ENCODE measurements around the gene SH3BP1.

The SH3BP1 gene

DNA sequence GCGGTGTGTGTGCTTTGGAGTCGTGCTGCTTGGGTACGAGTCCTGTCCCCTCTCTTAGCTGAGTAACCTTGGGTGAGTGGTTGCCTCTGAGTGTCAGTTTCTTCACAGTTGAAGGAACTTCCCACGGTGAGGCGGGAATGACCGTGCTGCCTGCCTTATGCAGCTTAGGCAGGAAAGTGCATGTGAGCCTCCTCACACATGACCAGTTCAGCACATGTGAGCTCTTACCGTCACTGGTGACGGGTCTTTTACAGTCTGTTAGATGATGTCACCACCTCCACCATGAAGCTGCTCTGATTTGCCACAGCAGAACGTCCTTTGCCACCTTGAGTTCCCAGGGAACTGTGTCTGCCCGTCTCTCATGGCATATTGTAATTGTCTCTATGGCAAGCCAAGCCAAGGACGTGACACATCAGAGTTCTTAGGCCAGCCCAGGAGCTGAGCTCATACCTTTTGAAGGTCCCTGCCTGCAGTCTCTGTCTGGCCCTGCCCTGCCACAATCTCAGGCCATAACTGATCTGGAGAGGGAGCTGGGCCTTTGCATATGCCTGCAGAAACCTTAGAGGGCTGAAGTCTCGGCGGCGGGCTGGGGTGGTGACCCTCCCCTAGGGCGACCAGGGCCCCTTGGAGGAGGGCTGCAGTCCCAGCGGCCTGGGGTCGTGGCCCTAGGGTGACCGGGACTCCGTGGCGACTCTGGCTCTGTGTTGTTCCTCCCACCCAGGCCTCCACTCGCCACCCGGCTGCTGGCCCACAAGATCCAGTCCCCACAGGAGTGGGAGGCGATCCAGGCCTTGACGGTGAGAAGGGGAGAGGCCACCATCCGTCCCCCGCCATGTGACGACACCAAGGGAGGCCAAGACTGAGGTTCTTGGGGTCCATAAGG, 23.0 kb upstream of the SH3BP1 start:
- DNase-seq, result no peak

GRCh38 chr22:37617431-37617830, 22.0 kb upstream of the SH3BP1 start:
- DNase-seq, result no peak

DNA sequence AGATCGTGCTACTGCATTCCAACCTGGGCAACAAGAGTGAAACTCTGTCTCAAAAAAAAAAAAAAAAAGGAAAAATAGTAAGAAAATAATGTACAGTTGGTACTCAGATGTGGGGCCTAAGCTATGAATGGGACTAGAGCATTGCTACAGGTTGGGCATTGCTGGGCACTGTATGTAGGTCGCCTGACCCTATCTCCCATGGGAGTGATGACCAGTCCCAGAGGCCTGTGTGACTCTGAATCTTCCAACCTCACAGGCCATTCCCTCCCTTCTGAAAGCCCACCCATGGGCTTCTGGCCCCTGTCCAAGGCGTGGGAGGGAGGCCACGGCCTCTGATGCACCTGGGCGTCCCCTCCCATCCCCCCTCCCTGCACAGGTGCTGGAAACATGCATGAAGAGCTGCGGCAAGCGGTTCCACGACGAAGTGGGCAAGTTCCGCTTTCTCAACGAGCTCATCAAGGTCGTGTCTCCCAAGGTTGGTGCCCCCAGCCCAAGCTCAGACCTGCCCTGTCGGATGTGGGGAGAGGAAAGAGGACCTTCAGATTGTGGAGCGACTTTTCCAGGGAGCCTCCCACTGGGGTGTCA, 21.3 kb upstream of the SH3BP1 start:
- DNase-seq, result no peak

GRCh38 chr22:37618674-37619073, 20.8 kb upstream of the SH3BP1 start:
- DNase-seq, result no peak

GRCh38 chr22:37619991-37620390, 19.5 kb upstream of the SH3BP1 start:
- DNase-seq, result no peak

DNA sequence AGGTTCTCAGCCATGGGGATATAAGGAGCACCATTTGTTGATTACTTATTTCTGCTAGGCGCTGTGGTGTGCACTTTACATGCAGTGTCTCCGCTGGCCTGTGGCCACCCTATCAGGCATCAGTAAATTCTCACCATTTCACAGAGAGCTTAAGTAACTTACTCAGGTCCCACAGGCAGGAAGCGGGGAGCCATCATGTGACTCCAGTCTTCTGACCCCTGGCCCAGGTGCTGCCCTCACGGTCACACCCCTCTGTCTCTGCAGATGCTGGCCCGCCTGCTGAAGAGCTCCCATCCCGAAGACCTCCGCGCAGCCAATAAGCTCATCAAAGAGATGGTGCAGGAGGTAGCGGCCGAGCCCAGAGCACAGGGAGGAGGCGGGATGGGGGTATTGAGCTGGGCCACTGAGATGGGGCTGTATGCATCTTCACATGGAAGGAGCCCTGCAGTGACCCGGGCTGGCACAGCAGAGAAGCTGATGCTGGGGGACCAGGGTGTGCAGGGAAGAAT, 18.1 kb upstream of the SH3BP1 start:
- DNase-seq, result no peak

DNA sequence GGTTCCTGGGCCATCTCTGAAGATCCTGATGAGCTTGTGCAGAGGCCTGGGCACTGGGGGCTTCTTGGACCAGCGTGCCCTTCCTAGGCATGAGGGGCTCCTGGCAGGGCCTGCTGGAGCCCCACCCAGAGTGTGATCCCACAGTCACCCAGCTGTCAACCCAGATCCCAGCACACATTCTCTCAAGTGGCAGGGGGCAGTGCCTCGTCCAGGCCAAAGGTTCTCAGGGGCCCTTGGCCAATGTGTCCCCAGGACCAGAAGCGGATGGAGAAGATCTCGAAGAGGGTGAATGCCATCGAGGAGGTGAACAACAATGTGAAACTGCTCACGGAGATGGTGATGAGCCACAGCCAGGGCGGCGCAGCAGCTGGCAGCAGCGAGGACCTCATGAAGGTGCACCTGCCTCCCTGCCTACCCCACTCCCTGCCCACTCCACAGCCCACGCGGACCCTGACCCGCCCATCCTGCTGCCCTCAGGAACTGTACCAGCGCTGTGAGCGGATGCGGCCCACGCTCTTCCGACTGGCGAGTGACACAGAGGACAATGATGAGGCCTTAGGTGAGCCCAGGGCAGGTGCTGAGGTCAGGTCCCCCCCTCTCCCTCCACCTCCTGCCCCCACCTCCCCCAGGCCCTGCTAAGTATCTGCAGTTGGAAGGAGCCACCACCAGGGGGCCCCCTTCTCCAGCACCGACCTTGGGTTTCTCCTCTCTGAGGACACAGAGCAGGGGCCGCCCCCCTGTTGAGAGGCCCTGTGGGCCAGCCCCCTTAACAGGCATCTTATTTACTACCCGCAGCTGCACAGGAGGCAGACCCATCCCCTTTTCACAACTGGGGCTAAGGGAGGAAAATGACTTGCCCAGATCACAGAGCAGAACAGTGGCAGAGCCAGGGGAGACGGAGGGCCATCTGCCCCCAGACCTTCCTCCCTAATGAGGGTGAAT, 16.1 kb upstream of the SH3BP1 start:
- peak; percentile 79 to 83 for DNase-seq

DNA sequence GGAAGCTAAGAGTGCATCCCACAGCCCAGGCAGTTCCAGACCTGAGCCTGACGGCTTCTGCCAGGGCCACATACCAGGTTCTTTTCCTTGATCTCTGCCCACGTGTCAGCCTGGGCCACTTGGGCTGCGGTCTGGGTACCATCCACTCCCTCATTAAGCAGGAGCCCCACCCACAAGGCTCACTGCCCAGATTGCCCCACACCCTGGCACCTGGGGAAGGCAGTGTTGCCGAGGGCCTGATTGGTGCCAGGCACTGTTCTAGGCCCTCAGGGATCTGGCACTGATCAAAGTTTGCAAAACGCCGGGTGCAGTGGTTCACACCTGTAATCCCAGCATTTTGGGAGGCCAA, 15.5 kb upstream of the SH3BP1 start:
- no peak for DNase-seq

- DNase-seq, result no peak
These were observed 14.6 kb upstream of the SH3BP1 start for GRCh38 chr22:37624876-37625275.

- DNase-seq, result no peak
These were observed 13.7 kb upstream of the SH3BP1 start for GRCh38 chr22:37625737-37626136.

DNA sequence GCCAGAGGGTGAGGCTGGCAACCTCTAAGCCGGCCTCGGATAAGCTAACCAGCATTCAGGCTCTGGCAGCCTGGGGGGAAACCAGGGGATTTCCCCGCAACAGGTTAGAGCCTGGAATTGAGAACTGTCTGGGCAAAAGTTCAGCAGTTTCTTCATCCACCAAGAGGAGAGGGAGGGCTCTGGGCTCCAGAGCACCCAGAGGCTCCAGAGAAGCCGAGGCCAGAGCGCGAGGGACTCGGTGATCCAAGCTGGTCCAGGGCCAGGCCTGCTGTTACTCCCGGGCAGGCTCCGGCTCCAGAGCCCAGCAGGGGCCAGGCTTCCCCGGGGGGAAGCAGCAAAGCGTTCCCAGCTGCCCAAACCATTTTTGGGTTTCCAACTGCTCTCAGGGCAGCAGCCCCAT, 13.3 kb upstream of the SH3BP1 start:
- no peak for DNase-seq

- no peak for DNase-seq
These were observed 12.9 kb upstream of the SH3BP1 start for GRCh38 chr22:37626556-37627075.

DNA sequence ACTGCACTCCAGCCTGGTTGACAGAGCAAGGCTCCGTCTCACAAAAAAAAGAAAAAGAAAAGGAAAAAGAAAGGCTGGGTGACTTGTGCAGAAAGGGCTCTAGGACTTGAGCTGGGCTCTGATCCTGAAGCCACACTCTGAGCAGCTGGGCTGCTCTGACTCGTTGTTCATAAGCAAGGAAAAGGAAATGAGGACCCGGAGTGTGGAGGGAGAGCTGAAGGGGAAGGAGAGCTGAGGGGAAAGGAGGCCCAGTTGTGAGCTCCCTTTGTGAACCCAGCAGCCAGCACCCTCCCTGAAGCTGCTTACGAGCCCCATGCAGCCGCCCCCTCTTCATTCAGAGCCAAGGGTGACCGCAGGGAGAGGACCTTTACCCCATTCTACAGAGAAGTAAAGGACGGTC, 12.3 kb upstream of the SH3BP1 start:
- no peak for DNase-seq

DNA sequence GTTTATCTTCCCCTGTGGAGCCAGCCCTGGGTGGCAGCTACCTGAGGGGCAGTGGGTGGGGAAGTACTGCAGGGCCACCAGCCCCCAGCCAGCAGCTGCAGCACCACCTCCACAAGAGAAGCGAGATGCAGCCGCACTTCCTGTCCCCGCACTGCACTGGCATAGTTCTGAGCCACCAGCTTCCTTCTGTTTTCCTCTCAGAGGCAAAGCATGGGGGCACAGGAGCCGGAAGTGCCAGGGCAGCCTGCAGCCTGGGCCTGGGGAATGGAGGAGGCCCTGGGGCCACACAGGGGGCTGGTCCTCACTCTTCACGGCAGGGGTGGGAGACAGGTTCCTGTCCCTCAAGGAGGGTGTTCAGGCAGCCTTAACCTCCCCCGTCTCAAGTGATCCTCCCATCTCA, 11.9 kb upstream of the SH3BP1 start:
- peak; percentile 48 to 52 for DNase-seq

DNA sequence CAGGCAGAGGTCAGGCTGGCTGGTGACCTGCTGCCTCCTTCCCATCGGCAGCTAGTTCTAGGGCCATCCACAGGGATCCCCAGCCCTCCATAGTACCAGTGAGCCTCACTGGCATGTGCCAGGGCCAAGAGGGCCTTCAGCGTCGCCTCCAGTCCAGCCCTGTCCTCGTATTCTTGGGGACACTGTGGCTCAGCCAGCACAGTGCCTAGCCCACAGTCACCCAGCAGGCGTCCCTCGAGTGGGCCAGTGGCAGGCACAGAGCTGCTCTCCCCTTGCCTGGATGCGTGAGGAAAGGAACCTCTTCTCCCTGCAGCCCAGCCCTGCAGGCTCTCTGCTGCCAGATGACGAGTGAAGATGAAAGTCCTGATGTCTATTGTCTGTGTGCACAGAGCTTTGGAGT, 10.6 kb upstream of the SH3BP1 start:
- no peak for DNase-seq

DNA sequence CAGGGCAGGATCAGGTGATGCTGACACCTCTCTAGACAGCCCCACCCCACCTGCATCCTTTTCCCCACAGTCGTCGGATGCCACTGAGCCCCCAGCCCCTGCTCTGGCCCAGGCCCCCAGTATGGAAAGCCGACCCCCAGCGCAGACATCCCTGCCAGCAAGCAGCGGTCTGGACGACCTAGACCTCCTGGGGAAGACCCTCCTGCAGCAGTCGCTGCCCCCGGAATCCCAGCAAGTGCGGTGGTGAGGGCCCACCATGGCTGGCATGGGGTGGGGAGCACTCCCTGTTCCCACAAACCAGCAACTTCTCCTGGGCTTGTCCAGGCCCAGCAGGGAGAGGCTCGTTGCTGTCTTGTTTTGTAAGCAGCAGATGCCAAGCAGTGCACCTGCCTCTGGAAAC, 9.5 kb upstream of the SH3BP1 start:
- DNase-seq, result no peak

- no peak for DNase-seq
These were observed 8.5 kb upstream of the SH3BP1 start for GRCh38 chr22:37630839-37631435.

- DNase-seq, result no peak
These were observed 7.9 kb upstream of the SH3BP1 start for GRCh38 chr22:37631448-37632173.

- DNase-seq, result no peak
These were observed 7.0 kb upstream of the SH3BP1 start for GRCh38 chr22:37632174-37633088.

- peak; percentile 35 to 38 for DNase-seq
These were observed 6.3 kb upstream of the SH3BP1 start for GRCh38 chr22:37633089-37633624.
